ENCODE measurements around the gene TMEM101.
A peak's percentile ranks its signal among the peaks of the same experiment; 100 is the strongest.
"Not testable (repeated sequence)": the region's sequence is repeated elsewhere in the genome, so short reads cannot be mapped to it uniquely, and the experiment has no call there.

The TMEM101 gene

GRCh38 chr17:44000141-44000860 is 14.5 kb downstream of the TMEM101 start:
- Mint-ChIP-seq H3K27me3 (ENCODE audit: low read depth) (peaks cover 38% of the 10 kb centered on the region), H3K4me1 (ENCODE audit: low read depth) (peaks cover 3% of the 10 kb centered on the region), H3K27ac (no peak overlapping the region), H3K36me3 (ENCODE audit: low read depth) (no peaks in the 10 kb centered on the region), H3K4me3 (no peak overlapping the region), H3K9me3 (no peaks in the 10 kb centered on the region)

- Mint-ChIP-seq H3K4me3 (no peak overlapping the region), H3K36me3 (ENCODE audit: low read depth) (no peaks in the 10 kb centered on the region), H3K9me3 (no peaks in the 10 kb centered on the region), H3K4me1 (ENCODE audit: low read depth) (peaks cover 1% of the 10 kb centered on the region), H3K27ac (no peak overlapping the region), H3K27me3 (ENCODE audit: low read depth) (peaks cover 39% of the 10 kb centered on the region)
Observed at GRCh38 chr17:43999024-43999423, 15.7 kb downstream of the TMEM101 start.

- Mint-ChIP-seq H3K9me3 (no peaks in the 10 kb centered on the region), H3K4me3 (no peak overlapping the region), H3K4me1 (ENCODE audit: low read depth) (peaks cover 1% of the 10 kb centered on the region), H3K27me3 (ENCODE audit: low read depth) (peaks cover 38% of the 10 kb centered on the region), H3K27ac (no peak overlapping the region), H3K36me3 (ENCODE audit: low read depth) (no peaks in the 10 kb centered on the region)
Observed at GRCh38 chr17:43998552-43998951, 16.2 kb downstream of the TMEM101 start.

GRCh38 chr17:43997180-43997579 is 17.6 kb downstream of the TMEM101 start:
- H3K4me3 Mint-ChIP-seq; H3K9me3 Mint-ChIP-seq; H3K27ac Mint-ChIP-seq; H3K4me1 Mint-ChIP-seq (ENCODE audit: low read depth); H3K36me3 Mint-ChIP-seq (ENCODE audit: low read depth): not testable (repeated sequence)
- H3K27me3 Mint-ChIP-seq (ENCODE audit: low read depth), result peaks cover 36% of the 10 kb centered on the region

- Mint-ChIP-seq H3K9me3 (no peaks in the 10 kb centered on the region), H3K4me1 (ENCODE audit: low read depth) (no peaks in the 10 kb centered on the region), H3K36me3 (ENCODE audit: low read depth) (no peaks in the 10 kb centered on the region), H3K27ac (no peak overlapping the region), H3K27me3 (ENCODE audit: low read depth) (peaks cover 30% of the 10 kb centered on the region), H3K4me3 (peak overlapping the region; percentile 28)
Observed at GRCh38 chr17:43995150-43995471, 19.7 kb downstream of the TMEM101 start.

- H3K27ac Mint-ChIP-seq, result no peak overlapping the region
- H3K27me3 Mint-ChIP-seq (ENCODE audit: low read depth), result peaks cover 30% of the 10 kb centered on the region
- no peaks in the 10 kb centered on the region for H3K9me3 Mint-ChIP-seq
- H3K4me3 Mint-ChIP-seq, result peak overlapping the region; percentile 28
- H3K4me1 Mint-ChIP-seq (ENCODE audit: low read depth), result no peaks in the 10 kb centered on the region
- H3K36me3 Mint-ChIP-seq (ENCODE audit: low read depth), result no peaks in the 10 kb centered on the region
Observed at GRCh38 chr17:43994272-43995149, 20.3 kb downstream of the TMEM101 start.

GRCh38 chr17:43992641-43993040 is 22.1 kb downstream of the TMEM101 start:
- Mint-ChIP-seq H3K27ac (no peak overlapping the region), H3K9me3 (no peaks in the 10 kb centered on the region)

GRCh38 chr17:43988301-43988700 is 26.5 kb downstream of the TMEM101 start:
- no peaks in the 10 kb centered on the region for H3K36me3 Mint-ChIP-seq (ENCODE audit: low read depth)
- no peaks in the 10 kb centered on the region for H3K9me3 Mint-ChIP-seq
- no peak overlapping the region for H3K27ac Mint-ChIP-seq
- no peak overlapping the region for H3K4me3 Mint-ChIP-seq
- peaks cover 9% of the 10 kb centered on the region for H3K4me1 Mint-ChIP-seq (ENCODE audit: low read depth)
- peaks cover 39% of the 10 kb centered on the region for H3K27me3 Mint-ChIP-seq (ENCODE audit: low read depth)

More at GRCh38 chr17:43992641-43993040, 22.1 kb downstream of the TMEM101 start:
- Mint-ChIP-seq H3K27me3 (ENCODE audit: low read depth) (peaks cover 31% of the 10 kb centered on the region), H3K36me3 (ENCODE audit: low read depth) (no peaks in the 10 kb centered on the region), H3K4me1 (ENCODE audit: low read depth) (no peaks in the 10 kb centered on the region), H3K4me3 (no peak overlapping the region)

GRCh38 chr17:43987131-43988021 is 27.4 kb downstream of the TMEM101 start:
- peaks cover 9% of the 10 kb centered on the region for H3K4me1 Mint-ChIP-seq (ENCODE audit: low read depth)
- H3K27me3 Mint-ChIP-seq (ENCODE audit: low read depth), result peaks cover 48% of the 10 kb centered on the region
- no peak overlapping the region for H3K4me3 Mint-ChIP-seq
- no peak overlapping the region for H3K27ac Mint-ChIP-seq
- H3K9me3 Mint-ChIP-seq, result no peaks in the 10 kb centered on the region
- H3K36me3 Mint-ChIP-seq (ENCODE audit: low read depth), result no peaks in the 10 kb centered on the region

GRCh38 chr17:43986225-43986981 is 28.4 kb downstream of the TMEM101 start:
- H3K27me3 Mint-ChIP-seq (ENCODE audit: low read depth), result peaks cover 58% of the 10 kb centered on the region

GRCh38 chr17:43984521-43984920 is 30.2 kb downstream of the TMEM101 start:
- no peaks in the 10 kb centered on the region for H3K9me3 Mint-ChIP-seq
- H3K4me1 Mint-ChIP-seq (ENCODE audit: low read depth), result peaks cover 9% of the 10 kb centered on the region
- no peak overlapping the region for H3K4me3 Mint-ChIP-seq
- peaks cover 66% of the 10 kb centered on the region for H3K27me3 Mint-ChIP-seq (ENCODE audit: low read depth)
- no peak overlapping the region for H3K27ac Mint-ChIP-seq
- no peaks in the 10 kb centered on the region for H3K36me3 Mint-ChIP-seq (ENCODE audit: low read depth)

More at GRCh38 chr17:43986225-43986981, 28.4 kb downstream of the TMEM101 start:
- no peaks in the 10 kb centered on the region for H3K9me3 Mint-ChIP-seq
- H3K4me3 Mint-ChIP-seq, result no peak overlapping the region
- no peak overlapping the region for H3K27ac Mint-ChIP-seq
- H3K4me1 Mint-ChIP-seq (ENCODE audit: low read depth), result peaks cover 9% of the 10 kb centered on the region
- H3K36me3 Mint-ChIP-seq (ENCODE audit: low read depth), result no peaks in the 10 kb centered on the region

- no peaks in the 10 kb centered on the region for H3K36me3 Mint-ChIP-seq (ENCODE audit: low read depth)
- no peaks in the 10 kb centered on the region for H3K9me3 Mint-ChIP-seq
- no peak overlapping the region for H3K4me3 Mint-ChIP-seq
- H3K27me3 Mint-ChIP-seq (ENCODE audit: low read depth), result peaks cover 66% of the 10 kb centered on the region
- H3K4me1 Mint-ChIP-seq (ENCODE audit: low read depth), result peaks cover 9% of the 10 kb centered on the region
- no peak overlapping the region for H3K27ac Mint-ChIP-seq
Observed at GRCh38 chr17:43983515-43984411, 31.0 kb downstream of the TMEM101 start.

GRCh38 chr17:43983196-43983514 is 31.6 kb downstream of the TMEM101 start:
- H3K4me3 Mint-ChIP-seq, result no peak overlapping the region
- peaks cover 9% of the 10 kb centered on the region for H3K4me1 Mint-ChIP-seq (ENCODE audit: low read depth)
- no peaks in the 10 kb centered on the region for H3K9me3 Mint-ChIP-seq
- no peaks in the 10 kb centered on the region for H3K36me3 Mint-ChIP-seq (ENCODE audit: low read depth)
- H3K27ac Mint-ChIP-seq, result no peak overlapping the region
- H3K27me3 Mint-ChIP-seq (ENCODE audit: low read depth), result peaks cover 68% of the 10 kb centered on the region

Data from T-helper 1 cell treated with Interleukin-12 subunit alpha and Interleukin-12 subunit beta and Interleukin-4 antibody, amounts not matched to agents 30 μg/mL and 1 μg/mL, for 36 hours (primary cell).